GM12892 (cell line): ENCODE data around the gene UBR2.
"Not testable (repeated sequence)": the region's sequence is repeated elsewhere in the genome, so short reads cannot be mapped to it uniquely, and the experiment has no call there.

Experiments used
- DNase-seq: peaks from one replicate; pipeline ENCODE4 v3.0.0; 2011; ENCODE audit not compliant: insufficient read length
- FAIRE-seq: peaks from 2 replicates; lab custom pipeline; 2011; peaks lifted over from hg19 to GRCh38; lab: Jason Lieb, UNC
- POLR2A ChIP-seq: IDR thresholded peaks from 2 replicates; pipeline ENCODE4 v1.6.1; 2011; ENCODE audit warnings: low read depth, low read length, control low read depth
- POLR2AphosphoS5 ChIP-seq: IDR thresholded peaks from 2 replicates; pipeline ENCODE4 v1.6.1; 2011; ENCODE audit warnings: low read depth, low read length, control low read depth
- TAF1 ChIP-seq: IDR thresholded peaks from 2 replicates; pipeline ENCODE4 v1.6.1; 2011; ENCODE audit warnings: low read depth, mild to moderate bottlenecking, control low read depth, low read length, borderline replicate concordance

The UBR2 gene

DNA sequence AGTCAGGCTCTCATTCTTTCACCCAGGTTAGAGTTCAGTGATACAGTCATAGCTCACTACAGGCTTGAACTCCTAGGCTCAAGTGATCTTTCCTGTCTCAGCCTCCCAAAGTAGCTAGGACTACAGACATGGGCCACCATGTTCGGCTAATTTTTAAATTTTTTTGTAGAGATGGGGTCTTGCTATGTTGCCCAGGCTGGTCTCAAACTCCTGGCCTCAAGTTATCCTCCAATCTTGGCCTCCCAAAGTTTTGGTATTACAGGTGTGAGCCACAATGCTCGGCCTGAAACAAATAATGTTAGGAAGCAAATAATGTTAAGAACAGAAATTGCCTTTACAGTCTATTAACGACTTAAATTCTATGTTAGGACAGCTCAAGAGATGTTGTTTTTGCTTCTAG lies 1.8 kb upstream of the UBR2 start:
- TF ChIP-seq POLR2AphosphoS5 (no peak), TAF1 (no peak), POLR2A (no peak)
- FAIRE-seq: no peak
- no peak for DNase-seq

DNA sequence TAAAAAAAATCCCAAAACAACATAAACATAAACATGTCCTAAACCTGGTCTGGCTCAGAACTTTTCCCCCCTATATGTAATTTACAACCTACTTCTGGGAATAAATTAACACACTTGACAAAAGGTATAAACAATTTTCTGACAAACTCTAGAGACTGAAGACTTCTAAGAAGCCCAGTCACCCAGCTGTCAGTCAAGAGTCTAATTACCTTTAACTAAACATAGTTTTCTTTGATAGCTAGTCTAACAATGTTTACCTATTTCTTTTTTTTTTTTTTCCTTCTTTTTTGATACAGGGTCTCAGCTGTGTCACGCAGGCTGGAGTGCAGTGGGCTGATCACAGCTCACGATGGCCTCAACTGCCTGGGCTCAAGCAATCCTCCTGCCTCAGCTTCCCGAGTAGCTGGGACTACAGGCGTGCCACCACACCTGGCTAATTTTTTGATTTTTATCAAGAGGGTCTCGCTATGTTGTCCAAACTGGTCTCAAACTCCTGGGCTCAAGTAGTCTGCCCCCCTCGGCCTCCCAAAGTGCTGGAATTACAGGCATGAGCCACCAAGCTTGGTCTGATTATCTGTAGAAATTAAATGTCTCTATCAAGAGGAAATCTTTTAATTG lies 932 bp upstream of the UBR2 start:
- FAIRE-seq (no peak), DNase-seq (no peak)
- TF ChIP-seq TAF1 (no peak), POLR2AphosphoS5 (no peak), POLR2A (no peak)

DNA sequence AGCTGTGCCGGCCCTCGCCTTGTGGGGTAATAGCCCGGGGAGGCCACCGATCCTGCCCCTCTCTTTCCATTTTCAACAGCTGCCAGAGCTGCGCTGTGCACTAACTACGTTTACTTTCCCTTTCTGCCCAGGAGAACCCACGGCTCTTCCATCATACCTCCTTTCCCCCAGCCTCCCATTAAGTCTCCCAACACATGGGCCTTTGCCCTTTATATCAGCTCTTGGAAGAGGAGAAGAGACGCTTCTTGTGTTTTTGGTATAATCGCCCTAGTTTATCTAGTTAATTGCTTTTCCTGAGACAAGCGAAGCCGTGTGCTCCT lies 637 bp downstream of the UBR2 start:
- FAIRE-seq: peak; percentile 67
- TF ChIP-seq TAF1 (no peak), POLR2AphosphoS5 (no peak), POLR2A (no peak)

DNA sequence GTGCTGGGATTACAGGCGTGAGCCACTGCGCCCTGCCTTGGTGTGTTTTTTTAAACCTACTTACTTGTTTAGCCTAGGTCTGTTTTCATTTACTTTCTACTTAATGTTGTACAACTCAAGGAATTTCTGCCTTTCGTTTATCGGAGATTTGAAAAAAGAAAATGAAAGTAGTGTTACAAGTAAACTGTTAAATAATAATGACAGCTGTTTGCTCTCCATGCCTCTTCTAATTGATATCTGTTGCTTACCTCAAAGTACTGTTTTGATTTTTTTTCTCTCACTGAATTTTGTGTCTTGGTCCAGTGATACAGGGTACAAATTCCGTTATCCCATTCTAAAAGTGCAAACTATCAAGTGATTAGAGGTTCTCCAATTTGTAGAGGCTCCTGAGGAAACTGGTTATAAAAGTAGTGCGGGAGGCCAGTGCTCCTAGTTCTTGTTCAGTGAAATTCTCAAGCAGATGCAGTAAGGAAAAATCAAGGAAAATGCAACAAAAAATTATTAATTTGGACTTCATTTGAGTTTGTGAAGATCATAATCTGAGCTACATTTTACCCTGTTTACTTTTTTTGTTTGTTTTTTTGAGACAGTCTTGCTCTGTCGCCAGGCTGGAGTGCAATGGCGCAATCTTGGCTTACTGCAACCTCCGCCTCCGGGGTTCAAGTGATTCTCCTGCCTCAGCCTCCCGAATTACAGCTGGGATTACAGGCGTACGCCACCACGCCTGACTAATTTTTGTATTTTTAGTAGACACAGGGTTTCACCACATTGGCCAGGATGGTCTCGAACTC lies 2.2 kb downstream of the UBR2 start:
- DNase-seq (no peak), FAIRE-seq (no peak)
- TF ChIP-seq TAF1 (no peak), POLR2AphosphoS5 (no peak), POLR2A (no peak)

More for the DNA sequence above, 637 bp downstream of the UBR2 start:
- no peak for DNase-seq

DNA sequence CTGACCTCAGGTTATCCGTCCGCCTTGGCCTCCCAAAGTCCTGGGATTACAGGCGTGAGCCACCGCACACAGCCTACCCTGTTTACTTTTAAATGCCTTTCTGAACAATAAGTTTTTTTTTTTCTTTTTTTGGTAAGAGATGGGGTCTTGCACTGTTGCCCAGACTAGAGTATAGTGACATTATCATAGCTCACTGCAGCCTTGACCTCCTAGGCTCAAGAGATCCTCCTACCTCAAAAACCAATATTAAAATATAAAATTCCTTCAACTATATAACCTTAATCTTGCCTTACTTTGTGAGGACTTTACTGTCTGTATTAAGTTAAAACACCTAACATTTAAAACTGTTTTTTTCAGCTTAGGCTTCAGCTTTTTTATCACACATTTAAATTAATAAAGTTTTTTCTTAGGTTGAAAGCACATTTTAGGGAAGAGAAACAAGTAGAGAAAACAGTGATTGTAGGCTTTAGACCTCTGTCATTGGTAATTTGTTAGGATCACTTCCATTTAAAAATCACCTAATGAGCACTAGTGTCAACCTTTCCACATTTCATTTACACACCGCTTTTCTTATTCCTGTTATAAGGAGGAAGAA lies 2.9 kb downstream of the UBR2 start:
- no peak for FAIRE-seq
- TF ChIP-seq POLR2AphosphoS5: no peak
- no peak for TF ChIP-seq POLR2A
- no peak for TF ChIP-seq TAF1
- DNase-seq: no peak

DNA sequence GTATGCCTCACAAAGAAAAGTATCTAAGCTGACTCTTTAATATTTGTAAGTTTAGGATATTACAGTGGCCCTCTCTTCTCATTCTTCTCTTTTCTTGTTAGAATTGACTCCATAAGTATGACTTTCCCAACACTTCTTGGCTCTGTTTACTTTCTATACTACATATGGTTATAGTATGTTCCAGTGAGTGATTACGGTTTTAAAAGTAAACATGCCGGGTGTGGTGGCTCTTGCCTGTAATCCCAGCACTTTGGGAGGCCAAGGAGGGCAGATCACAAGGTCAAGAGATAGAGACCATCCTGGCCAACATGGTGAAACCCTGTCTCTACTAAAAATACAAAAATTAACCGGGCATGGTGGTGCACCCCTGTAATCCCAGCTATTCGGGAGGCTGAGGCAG lies 3.4 kb downstream of the UBR2 start:
- FAIRE-seq, DNase-seq: not testable (repeated sequence)

DNA sequence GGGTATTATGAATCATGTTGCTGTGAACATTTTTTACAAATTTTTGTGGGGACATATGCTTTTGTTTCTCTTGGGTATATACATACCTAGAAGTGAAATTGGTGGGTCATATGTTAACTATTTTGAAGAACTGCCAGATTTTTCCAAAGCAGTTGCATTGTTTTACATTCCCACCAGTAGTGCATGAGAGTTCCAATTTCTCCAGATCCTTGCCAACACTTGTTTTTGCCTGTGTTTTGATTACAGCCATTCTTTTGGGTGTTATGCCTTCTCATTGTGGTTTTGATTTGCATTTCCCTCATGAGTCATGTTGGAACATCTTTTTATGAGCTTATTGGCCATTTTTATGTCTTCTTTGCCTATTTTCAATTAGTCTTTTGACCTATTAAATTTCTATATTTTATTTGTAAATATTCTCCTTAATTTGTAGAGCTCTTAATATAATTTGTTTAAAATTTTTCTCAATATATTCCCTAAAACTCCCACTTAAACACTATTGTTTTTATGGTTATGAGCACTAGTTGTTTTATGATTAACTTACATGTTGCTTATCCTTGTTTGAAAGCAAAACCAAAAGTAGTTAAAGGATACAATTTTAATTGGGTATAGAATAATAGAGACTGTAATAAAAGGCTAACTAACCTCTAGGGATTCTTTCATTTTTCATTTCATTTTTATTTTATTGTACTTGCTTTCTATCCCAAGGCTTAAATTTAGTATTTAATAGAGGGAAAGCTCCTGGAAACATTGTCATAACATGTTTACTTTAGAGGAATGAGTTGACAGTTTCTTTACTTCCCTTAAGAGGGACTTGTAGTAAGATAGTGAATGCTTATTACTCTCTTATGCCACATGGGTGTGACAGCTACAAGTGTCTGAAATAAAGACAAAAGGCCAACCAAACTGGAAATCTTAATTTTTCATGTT lies 5.5 kb downstream of the UBR2 start:
- DNase-seq: no peak

DNA sequence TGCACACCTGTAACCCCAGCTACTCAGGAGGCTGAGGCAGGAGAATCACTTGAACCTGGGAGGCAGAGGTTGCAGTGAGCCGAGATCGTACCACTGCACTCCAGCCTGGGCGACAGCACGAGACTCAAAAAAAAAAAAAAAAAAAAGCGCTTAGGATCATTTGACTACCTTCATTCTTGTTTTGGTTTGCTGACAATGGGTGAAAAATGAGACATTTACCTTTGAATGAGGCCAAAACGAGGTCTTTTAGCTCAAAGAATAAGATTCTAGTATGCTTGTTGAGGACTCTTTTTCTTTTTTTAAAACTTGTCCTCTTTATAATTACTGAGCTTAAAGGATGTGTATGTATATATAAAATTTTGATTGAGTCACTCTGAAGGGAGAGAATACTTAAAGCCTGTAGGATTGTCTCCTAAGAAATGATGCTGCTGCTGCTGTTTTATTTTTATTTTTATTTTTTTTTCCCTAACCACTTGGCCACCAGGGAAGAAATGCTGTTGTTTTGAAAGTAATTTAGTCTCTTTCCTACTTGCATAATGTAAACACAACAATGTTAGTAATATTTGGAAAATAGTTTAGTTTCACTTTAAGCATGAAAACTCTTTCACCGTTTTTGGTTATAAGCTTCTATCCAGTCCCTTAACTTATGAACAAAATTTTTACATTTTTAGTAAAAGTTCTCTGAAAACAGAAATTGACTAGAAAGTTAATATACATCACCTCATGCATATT lies 7.9 kb downstream of the UBR2 start:
- FAIRE-seq: no peak

More for the DNA sequence above, 5.5 kb downstream of the UBR2 start:
- no peak for FAIRE-seq
- TF ChIP-seq POLR2AphosphoS5 (no peak), TAF1 (no peak)

DNA sequence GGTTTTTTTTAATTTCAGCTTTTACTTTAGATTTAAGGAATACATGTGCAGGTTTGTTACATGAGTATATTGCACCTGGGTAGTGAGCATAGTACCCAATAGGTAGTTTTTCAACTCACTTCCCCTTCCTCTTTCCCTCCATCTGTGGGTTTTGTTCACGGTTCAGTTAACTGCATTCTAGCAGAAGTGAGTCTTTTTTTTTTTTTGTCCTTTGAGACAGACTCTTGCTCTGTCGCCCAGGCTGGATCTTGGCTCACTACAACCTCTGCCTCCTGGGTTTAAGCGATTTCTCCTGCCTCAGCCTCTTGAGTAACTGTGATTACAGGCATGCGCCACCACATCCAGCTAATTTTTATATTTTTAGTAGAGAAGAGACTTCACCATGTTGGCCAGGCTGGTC lies 8.7 kb downstream of the UBR2 start:
- DNase-seq: no peak
- TF ChIP-seq POLR2AphosphoS5: no peak
- no peak for TF ChIP-seq POLR2A
- no peak for TF ChIP-seq TAF1
- peak; percentile 85 for FAIRE-seq

More for the DNA sequence above, 7.9 kb downstream of the UBR2 start:
- no peak for TF ChIP-seq TAF1
- DNase-seq: no peak

DNA sequence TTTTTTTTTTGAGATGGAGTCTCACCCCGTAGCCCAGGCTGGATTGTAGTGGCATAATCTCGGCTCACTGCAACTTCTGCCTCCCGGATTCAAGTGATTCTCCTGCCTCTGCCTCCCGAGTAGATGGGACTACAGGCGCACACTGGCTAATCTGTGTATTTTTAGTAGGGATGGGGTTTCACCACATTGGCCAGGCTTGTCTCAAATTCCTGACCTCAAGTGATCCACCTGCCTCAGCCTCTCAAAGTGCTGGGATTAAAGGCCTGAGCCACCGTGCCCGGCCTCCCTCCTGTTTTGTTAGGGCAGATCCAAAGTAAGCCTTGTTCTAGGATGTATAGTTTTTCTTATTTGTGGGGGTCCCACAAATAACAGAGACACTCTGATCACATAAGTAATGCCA lies 12.7 kb downstream of the UBR2 start:
- not testable (repeated sequence) for DNase-seq, FAIRE-seq

DNA sequence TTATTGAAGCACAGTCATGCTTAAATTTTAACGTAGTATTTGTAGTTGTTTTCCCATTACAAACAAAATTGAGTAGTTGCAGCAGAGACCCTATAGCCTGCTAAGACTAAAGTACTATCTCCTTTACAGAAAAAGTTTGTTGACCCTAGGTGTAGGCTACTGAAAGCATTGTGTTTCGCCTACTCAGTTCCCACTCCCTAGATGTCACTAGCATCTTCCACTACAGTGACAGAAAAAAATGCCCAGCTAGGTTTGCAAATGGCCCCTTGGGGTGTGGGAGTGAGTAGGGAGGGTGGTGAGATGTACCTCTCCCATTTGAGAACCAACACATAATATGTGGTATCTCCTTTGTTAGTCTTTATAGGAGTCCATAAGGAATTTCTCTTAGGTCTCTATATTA lies 34.5 kb downstream of the UBR2 start:
- no peak for TF ChIP-seq POLR2A
- no peak for TF ChIP-seq TAF1
- TF ChIP-seq POLR2AphosphoS5: no peak
- no peak for DNase-seq
- FAIRE-seq: no peak
